GM19025 (cell line): ENCODE data around the gene GGT5.
"Not testable (repeated sequence)": the region's sequence is repeated elsewhere in the genome, so short reads cannot be mapped to it uniquely, and the experiment has no call there.

ENCODE experiments used
- ATAC-seq: cut with Tn5 transposase; IDR thresholded peaks from one replicate; pipeline ENCODE4 v1.9.1; 2021; ENCODE audit warnings: mild to moderate bottlenecking, low read depth, moderate library complexity; ENCODE audit not compliant: unreplicated experiment

The GGT5 gene

DNA sequence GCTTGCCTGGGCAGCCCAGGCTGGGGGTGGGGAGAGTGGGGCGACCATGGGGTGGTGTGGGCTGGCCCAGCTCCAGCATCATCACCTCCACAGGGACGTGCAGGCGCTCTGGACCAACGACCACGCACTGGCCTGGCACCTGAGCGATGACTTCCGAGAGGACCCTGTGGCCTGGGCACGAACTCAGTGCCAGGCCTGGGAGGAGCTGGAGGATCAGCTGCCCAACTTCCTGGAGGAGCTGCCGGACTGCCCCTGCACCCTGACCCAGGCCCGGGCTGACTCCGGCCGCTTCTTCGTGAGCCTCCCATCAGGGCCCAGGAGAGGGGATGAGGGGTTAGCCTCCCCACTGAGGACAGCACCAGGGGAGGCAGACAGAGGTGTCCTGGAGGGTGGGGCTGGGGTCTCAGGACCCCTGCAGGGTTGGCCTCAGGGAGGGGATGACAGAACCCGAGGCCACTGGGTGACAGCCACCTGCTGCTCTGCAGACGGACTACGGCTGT lies 59.8 kb downstream of the GGT5 start:
- ATAC-seq = no peak

- ATAC-seq = no peak
These were observed 60.7 kb downstream of the GGT5 start for GRCh38 chr22:24184057-24184798.

DNA sequence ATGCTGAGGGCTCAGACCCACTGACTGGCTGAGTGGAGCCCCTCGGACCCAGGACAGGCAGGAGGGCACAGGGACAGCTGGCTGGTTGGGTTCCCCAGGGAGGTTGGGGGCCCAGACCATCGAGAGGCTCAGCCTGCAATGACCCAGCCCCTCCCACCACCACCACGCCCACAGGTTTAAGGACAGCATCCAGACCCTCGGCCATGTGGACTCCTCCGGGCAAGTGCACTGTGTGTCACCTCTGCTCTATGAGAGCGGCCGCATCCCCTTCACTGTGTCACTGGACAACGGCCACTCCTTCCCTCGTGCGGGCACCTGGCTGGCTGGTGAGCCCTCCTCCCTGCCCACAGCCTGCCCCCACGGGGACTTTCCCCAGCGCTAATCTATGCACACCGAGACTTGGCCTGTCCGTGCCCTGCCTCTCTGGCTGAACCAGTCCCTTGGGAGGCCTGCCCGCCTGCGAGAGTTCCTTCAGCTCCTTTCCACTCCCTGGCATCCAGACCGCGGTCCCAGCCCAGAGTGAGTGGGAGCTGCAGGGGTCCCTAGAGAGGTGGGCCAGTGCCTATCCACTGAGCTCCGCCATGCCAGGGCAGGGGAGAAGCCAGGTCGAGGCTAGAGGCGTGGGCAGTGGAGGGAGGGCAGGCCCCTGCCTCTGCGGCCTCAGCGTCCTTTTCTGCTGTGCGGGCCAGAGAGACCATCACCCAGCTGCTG lies 61.4 kb downstream of the GGT5 start:
- no peak for ATAC-seq

GRCh38 chr22:24182900-24183246 lies 62.0 kb downstream of the GGT5 start:
- not testable (repeated sequence) for ATAC-seq

DNA sequence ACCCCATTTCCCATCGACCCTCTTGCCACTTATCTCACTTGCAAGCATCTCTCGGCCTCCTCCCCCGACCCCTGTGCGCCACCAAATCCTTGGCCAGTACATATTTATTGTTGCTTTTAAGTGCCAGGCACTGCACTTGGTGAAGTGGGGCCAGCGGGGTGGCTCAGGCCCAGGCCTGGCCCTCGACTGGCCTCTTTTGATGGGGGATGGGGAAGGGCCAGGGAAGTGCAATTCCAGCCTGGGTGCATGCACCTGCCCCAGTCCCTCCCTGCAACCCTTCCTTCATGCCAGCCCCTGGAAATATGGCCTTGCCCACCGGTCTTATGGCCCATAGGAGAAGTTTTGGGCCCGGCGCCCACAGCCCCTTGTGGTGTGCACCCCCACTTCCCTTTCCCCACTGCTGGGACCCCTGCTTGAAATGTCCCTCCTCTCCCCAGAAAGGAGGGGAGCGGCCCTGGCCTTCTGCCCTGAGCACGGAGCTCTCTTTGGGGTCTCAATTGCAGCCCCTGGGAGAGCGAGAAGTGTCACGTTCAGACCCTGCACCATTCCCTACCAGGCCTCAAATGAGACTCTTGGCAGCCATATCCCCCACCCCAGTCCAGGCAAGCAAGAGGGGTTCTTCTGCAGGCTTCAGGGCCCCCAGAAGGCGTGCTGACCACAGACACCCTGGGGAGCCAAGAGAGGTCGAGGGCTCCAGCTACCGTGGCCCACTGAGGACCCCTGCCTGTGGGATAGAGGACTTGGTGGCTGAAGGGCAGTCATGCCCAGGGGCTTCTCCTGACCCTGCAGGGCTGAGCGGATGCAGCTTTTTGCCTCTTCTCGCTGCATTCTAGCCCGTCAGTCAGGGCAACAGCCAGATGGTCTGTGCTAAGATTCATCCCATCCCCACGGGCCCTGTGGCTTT lies 62.6 kb downstream of the GGT5 start:
- ATAC-seq = no peak

DNA sequence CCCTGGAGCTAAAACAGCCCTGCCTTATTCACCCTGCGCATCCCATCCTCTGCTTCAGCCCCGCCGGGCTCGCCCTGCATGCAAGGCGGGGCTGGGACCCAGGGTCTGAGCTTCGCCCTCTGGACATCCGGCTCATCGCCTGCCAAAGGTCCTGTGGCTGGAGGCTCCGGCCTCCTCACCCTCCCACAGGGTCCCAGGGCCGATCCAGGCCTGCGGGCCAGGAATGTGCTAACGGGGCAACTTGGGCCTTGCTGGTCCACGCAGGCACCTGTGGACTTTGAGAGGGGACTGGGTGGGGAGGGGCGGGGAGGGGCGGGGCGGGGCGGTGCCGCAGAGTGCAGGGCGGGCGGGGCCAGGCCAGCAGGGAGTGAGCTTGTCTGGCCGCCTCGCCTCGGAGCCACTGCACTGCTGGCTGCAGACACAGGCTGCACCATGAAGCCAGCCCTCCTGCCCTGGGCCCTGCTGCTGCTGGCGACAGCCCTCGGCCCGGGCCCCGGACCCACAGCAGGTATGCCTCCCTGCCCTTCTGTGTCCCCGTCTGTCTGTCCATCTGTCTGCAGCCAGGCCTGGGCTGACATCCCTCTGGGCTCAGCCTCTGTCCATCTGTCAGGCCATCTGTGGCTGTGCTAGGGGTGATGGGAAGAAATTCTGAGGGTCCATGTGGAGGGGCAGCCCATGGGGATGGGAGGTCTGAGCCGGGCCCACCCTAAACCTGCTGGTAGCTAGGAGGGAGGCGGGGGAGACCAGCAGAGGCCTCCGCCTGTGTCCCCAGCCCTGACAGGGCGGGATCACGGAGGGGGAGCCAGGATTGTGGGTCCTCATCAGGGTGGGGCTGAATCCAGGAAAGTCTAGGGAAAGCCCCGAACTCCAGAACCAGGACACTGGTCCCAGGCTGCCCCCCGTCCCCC lies 63.5 kb downstream of the GGT5 start, which contains the start of gene SUSD2:
Gene SUSD2, plus strand, starts transcription at position 400 of the 908 bp plus-strand sequence. Its CDS starts 33 bp downstream, at position 433.
- ATAC-seq = no peak

GRCh38 chr22:24180316-24181087 lies 64.4 kb downstream of the GGT5 start:
- no peak for ATAC-seq

DNA sequence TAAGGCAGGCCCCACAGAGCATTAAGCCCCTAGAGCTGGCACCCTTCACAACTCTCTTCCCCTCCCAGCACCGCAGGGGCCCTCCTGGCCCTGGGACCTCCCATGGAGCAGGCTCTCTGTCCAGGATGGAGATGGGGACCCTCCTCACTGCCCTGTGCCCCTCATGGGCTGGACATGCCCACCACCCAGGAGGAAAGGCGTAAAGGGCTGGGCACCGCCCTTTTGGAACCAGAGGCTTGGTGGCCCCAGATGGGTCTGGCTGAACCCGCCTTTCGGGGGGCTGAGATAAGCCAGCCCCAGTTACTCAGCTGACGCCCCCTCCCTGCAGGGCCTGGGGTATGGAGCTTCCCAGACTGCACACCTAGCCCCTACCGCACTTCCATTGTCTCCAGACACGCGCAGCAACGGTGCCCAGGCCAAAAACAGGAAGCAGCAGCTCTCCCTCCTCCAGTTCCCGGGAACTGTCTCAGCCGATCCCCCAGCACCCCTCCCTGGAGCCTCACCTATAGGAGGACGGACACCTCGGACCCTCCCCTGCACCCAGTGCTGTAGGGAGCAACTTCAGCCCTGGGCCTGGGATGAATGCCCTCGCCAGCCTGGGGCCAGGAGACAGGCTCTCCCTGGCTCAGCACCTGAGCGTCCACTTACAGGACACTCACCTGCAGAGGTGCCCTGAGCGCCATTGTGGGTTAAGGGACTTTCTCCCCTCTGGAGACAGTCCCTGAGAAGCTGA lies 65.2 kb downstream of the GGT5 start:
- ATAC-seq = no peak

GRCh38 chr22:24178502-24179440 lies 66.1 kb downstream of the GGT5 start:
- no peak for ATAC-seq

GRCh38 chr22:24178021-24178431 lies 66.9 kb downstream of the GGT5 start:
- ATAC-seq = no peak

- no peak for ATAC-seq
These were observed 67.4 kb downstream of the GGT5 start for GRCh38 chr22:24177456-24177855.

DNA sequence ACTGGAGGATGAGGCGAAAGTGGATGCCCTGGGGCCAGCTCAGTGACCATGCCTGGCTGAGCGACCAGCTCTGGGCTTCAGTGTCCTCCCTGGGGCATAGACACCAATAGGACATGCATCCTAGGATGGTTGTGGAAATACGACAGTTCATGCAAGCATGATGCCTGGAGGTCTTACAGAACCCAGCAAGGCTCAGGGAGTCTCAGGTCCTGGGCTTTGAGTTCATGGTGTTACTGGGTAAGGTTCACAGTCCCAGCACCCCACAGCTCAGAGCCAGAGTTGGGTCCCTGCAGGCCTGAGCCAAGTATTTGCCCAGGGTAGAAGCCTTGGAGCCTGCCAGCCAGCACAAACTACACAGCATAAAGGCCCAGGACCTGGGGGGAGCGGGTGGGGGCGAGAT lies 67.8 kb downstream of the GGT5 start:
- no peak for ATAC-seq

GRCh38 chr22:24176630-24177029 lies 68.3 kb downstream of the GGT5 start:
- no peak for ATAC-seq

- ATAC-seq = no peak
These were observed 68.8 kb downstream of the GGT5 start for GRCh38 chr22:24176040-24176439.

DNA sequence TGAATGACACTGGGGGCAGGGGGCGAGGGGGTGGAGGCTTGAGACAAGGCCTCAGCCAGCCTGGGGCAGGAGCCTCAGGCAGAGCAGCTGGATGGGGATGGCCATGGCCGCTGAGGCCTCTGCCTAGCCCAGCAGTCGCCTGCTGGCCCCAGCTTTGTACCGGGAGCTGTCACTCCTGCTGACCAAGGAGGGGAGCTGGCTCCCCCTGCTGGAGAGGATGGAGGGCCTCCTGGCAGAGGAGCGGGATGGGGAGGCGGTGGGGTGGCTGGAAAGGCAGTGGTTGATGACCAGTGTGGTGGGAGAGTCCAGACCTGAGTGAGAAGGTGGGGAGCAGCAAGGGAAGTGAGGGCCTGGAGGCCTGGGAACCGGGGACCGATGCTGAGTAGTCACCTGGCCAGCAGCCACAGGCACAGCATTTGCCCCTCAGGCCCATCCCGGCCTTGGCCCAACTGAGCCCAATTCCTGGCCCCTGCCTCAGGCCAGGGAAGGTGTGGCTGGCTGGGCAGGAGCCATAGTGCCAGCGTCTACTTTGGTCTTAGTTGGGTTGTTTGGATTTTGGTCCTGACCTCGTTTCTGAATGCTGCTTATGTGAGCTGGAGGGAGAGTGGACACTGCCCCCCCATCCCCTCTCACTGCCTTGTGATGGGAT lies 69.6 kb downstream of the GGT5 start:
- ATAC-seq = no peak

DNA sequence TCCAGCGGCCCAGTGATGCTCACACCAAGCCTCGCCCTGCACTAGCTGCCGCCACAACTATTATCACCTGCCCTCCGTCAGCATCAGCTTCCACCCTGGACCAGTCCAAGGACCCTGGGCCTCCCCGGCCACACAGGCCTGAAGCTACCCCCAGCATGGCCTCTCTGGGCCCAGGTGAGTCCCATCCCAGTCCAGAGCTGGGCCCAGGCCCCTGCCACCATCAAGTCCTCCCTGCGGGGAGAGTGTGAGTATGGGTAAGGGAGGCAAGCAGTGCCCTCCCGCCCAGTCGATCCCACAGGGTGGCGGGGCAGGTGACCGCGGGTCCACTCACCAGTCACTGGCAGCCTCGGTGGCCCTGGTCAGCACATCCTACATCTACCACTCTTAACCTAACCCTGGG lies 73.1 kb downstream of the GGT5 start:
- ATAC-seq = no peak

DNA sequence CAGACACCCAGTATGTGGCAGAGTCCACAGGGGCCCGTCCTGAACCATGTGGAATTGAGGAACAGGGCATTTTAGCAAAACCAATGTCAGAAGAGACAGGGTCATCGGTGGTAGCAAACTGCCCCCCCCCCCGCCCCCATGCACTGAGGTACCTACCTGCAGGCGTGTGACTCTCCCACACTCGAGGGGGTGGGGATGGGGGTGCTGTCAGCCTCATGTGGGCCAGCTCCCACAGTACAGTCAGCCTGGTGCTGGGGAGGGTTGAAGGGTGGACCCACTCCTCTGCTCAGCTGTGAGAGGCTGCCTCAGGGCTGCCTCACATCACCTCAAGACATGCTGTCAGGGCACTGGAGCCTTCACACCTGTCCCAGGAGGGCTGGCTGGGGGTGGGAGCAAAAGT lies 74.2 kb downstream of the GGT5 start:
- no peak for ATAC-seq
